A549 (cell line): Measurements from ENCODE around the gene RTL5.

Experiments used
- CTCF ChIP-seq: fragments of >200 bp; sonication (Bioruptor Twin); formaldehyde crosslinking; IDR thresholded peaks from 3 replicates; pipeline ENCODE4 v1.5.1; 2016
- ELK1 ChIP-seq: fragments of 150-350 bp; IDR thresholded peaks from 2 replicates; pipeline ENCODE4 v1.6.1; 2014; ENCODE audit warnings: low read depth, mild to moderate bottlenecking, low read length
- MAFK ChIP-seq: fragments of 450-650 bp; IDR thresholded peaks from 2 replicates; pipeline ENCODE4 v1.6.1; 2014; ENCODE audit not compliant: partially characterized antibody
- MAZ ChIP-seq: fragments of 150-350 bp; IDR thresholded peaks from 2 replicates; pipeline ENCODE4 v1.6.1; 2014; ENCODE audit warnings: antibody characterized with exemption, low read depth, low read length, borderline replicate concordance
- POLR2AphosphoS2 ChIP-seq: conservative IDR thresholded peaks from 2 replicates; pipeline ENCODE4 v1.6.1; 2012; ENCODE audit warnings: low read length, improper control_type of control experiment, inconsistent platforms

- TF ChIP-seq CTCF (no peak), MAZ (no peak), ELK1 (no peak), POLR2AphosphoS2 (no peak), MAFK (no peak)
Observed at GRCh38 chrX:72180539-72180938, 48.8 kb upstream of the RTL5 start.
